ENCODE results near the gene HEXD. TPM values are rescaled to one million over a fixed set of nuclear protein-coding genes. Genes with fewer than 3 reads are reported as not detected.

Gene HEXD
- total and polyA plus RNA-seq, 2 donors (not counting 1 experiment from before 2014, with no cell fraction given) = 6.4 to 16.7 TPM

- Histone ChIP-seq H3K79me2 (ENCODE audit: control insufficient read depth, insufficient read depth, low read length) (no peaks in the 10 kb centered on the region), H4K20me1 (ENCODE audit: control insufficient read depth, extremely low read depth, insufficient read depth, low read length) (no peaks in the 10 kb centered on the region), H3K9me3 (ENCODE audit: control insufficient read depth, insufficient read depth, low read depth, low read length) (no peaks in the 10 kb centered on the region), H3K4me2 (ENCODE audit: extremely low read depth, insufficient read depth, low read length) (peak overlapping the region; percentile 48), H3K27ac (ENCODE audit: insufficient read depth, low read length) (peak overlapping the region; percentile 28), H3K27me3 (ENCODE audit: control insufficient read depth, insufficient read depth, low read length) (no peaks in the 10 kb centered on the region), H3K4me1 (ENCODE audit: control insufficient read depth, extremely low read depth, insufficient read depth, low read length) (peaks cover 20% of the 10 kb centered on the region), H3K4me3 (replicated peaks in 1 of 4; ENCODE audit: control extremely low read depth in 1 of 4, insufficient read depth in 1 of 4, low read depth in 3 of 4, low read length in 4 of 4) (no peak overlapping the region), H3K36me3 (ENCODE audit: control insufficient read depth, insufficient read depth, low read length) (peaks cover 5% of the 10 kb centered on the region), H2AFZ (ENCODE audit: low read length) (no peak overlapping the region), H3K9ac (ENCODE audit: insufficient read depth, low read length) (no peak overlapping the region)
- no peak for TF ChIP-seq EZH2 (IDR thresholded peaks at IDR 0.05; ENCODE audit: low read length, missing control alignments)
- TF ChIP-seq, protein P1, sequence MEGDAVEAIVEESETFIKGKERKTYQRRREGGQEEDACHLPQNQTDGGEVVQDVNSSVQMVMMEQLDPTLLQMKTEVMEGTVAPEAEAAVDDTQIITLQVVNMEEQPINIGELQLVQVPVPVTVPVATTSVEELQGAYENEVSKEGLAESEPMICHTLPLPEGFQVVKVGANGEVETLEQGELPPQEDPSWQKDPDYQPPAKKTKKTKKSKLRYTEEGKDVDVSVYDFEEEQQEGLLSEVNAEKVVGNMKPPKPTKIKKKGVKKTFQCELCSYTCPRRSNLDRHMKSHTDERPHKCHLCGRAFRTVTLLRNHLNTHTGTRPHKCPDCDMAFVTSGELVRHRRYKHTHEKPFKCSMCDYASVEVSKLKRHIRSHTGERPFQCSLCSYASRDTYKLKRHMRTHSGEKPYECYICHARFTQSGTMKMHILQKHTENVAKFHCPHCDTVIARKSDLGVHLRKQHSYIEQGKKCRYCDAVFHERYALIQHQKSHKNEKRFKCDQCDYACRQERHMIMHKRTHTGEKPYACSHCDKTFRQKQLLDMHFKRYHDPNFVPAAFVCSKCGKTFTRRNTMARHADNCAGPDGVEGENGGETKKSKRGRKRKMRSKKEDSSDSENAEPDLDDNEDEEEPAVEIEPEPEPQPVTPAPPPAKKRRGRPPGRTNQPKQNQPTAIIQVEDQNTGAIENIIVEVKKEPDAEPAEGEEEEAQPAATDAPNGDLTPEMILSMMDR (conservative IDR thresholded peaks at IDR 0.05 in 1 of 2, IDR thresholded peaks at IDR 0.05 in 1 of 2; ENCODE audit: low read depth in 1 of 2, low read length in 2 of 2) = no peak
- no peak for DNase-seq (ENCODE audit: low read depth in 2 of 2)
These were observed 18.5 kb upstream of the HEXD start for GRCh38 chr17:82399601-82400101.

GRCh38 chr17:82400206-82400605, 17.9 kb upstream of the HEXD start:
- Histone ChIP-seq H3K4me1 (ENCODE audit: control insufficient read depth, extremely low read depth, insufficient read depth, low read length) (peaks cover 20% of the 10 kb centered on the region), H3K4me2 (ENCODE audit: extremely low read depth, insufficient read depth, low read length) (no peak overlapping the region), H4K20me1 (ENCODE audit: control insufficient read depth, extremely low read depth, insufficient read depth, low read length) (no peaks in the 10 kb centered on the region), H2AFZ (ENCODE audit: low read length) (no peak overlapping the region), H3K4me3 (replicated peaks in 1 of 4; ENCODE audit: control extremely low read depth in 1 of 4, insufficient read depth in 1 of 4, low read depth in 3 of 4, low read length in 4 of 4) (no peak overlapping the region), H3K9ac (ENCODE audit: insufficient read depth, low read length) (no peak overlapping the region), H3K27ac (ENCODE audit: insufficient read depth, low read length) (no peak overlapping the region), H3K79me2 (ENCODE audit: control insufficient read depth, insufficient read depth, low read length) (no peaks in the 10 kb centered on the region), H3K9me3 (ENCODE audit: control insufficient read depth, insufficient read depth, low read depth, low read length) (no peaks in the 10 kb centered on the region), H3K27me3 (ENCODE audit: control insufficient read depth, insufficient read depth, low read length) (no peaks in the 10 kb centered on the region), H3K36me3 (ENCODE audit: control insufficient read depth, insufficient read depth, low read length) (peaks cover 5% of the 10 kb centered on the region)
- TF ChIP-seq EZH2 (IDR thresholded peaks at IDR 0.05; ENCODE audit: low read length, missing control alignments) = no peak
- TF ChIP-seq, protein P1 (conservative IDR thresholded peaks at IDR 0.05 in 1 of 2, IDR thresholded peaks at IDR 0.05 in 1 of 2; ENCODE audit: low read depth in 1 of 2, low read length in 2 of 2) = no peak
- peak in 1 of 2 donors; percentile 72 for DNase-seq (ENCODE audit: low read depth in 2 of 2)

- no peaks in the 10 kb centered on the region for H4K20me1 ChIP-seq (ENCODE audit: control insufficient read depth, extremely low read depth, insufficient read depth, low read length)
- H3K79me2 ChIP-seq (ENCODE audit: control insufficient read depth, insufficient read depth, low read length) = no peaks in the 10 kb centered on the region
- H3K4me1 ChIP-seq (ENCODE audit: control insufficient read depth, extremely low read depth, insufficient read depth, low read length) = peaks cover 20% of the 10 kb centered on the region
- no peaks in the 10 kb centered on the region for H3K9me3 ChIP-seq (ENCODE audit: control insufficient read depth, insufficient read depth, low read depth, low read length)
- no peak overlapping the region for H3K9ac ChIP-seq (ENCODE audit: insufficient read depth, low read length)
- H3K4me2 ChIP-seq (ENCODE audit: extremely low read depth, insufficient read depth, low read length) = no peak overlapping the region
- H3K27me3 ChIP-seq (ENCODE audit: control insufficient read depth, insufficient read depth, low read length) = no peaks in the 10 kb centered on the region
- no peak overlapping the region for H3K4me3 ChIP-seq (replicated peaks in 1 of 4; ENCODE audit: control extremely low read depth in 1 of 4, insufficient read depth in 1 of 4, low read depth in 3 of 4, low read length in 4 of 4)
- H2AFZ ChIP-seq (ENCODE audit: low read length) = no peak overlapping the region
- peaks cover 5% of the 10 kb centered on the region for H3K36me3 ChIP-seq (ENCODE audit: control insufficient read depth, insufficient read depth, low read length)
- no peak for DNase-seq (ENCODE audit: low read depth in 2 of 2)
- no peak overlapping the region for H3K27ac ChIP-seq (ENCODE audit: insufficient read depth, low read length)
- no peak for TF ChIP-seq EZH2 (IDR thresholded peaks at IDR 0.05; ENCODE audit: low read length, missing control alignments)
- TF ChIP-seq, protein P1 (conservative IDR thresholded peaks at IDR 0.05 in 1 of 2, IDR thresholded peaks at IDR 0.05 in 1 of 2; ENCODE audit: low read depth in 1 of 2, low read length in 2 of 2) = no peak
These were observed 17.3 kb upstream of the HEXD start for GRCh38 chr17:82400830-82401229.

Measured in fibroblast of lung (primary cell).